ENCODE measurements around the gene GLIPR1L2. TPM values are rescaled to one million over a fixed set of nuclear protein-coding genes. Genes with fewer than 3 reads are reported as not detected.

The GLIPR1L2 gene
- total RNA-seq, 4 donors from 2014 or later, result 0.17 to 4.5 (median 1.0) TPM

GRCh38 chr12:75350413-75350812 is 40.5 kb upstream of the GLIPR1L2 start:
- Histone ChIP-seq H3K27ac (replicated peaks in 1 of 4) (no peak overlapping the region), H3K9me3 (no peaks in the 10 kb centered on the region), H3K27me3 (no peaks in the 10 kb centered on the region), H3K4me1 (no peaks in the 10 kb centered on the region), H3K36me3 (no peaks in the 10 kb centered on the region), H3K4me3 (no peak overlapping the region)
- no peak for TF ChIP-seq CTCF (IDR thresholded peaks at IDR 0.05)
- no peak for TF ChIP-seq POLR2A (IDR thresholded peaks at IDR 0.05; ENCODE audit: low read depth)
- TF ChIP-seq EP300 (IDR thresholded peaks at IDR 0.05), result no peak
- TF ChIP-seq POLR2AphosphoS5 (IDR thresholded peaks at IDR 0.05), result no peak
- no peak for DNase-seq (ENCODE audit: extremely low spot score)
- 83% methylated on average over 1 of the region's 2 CpGs for WGBS
- intact Hi-C loops (cut with DNase I), result no loop called here

GRCh38 chr12:75354011-75354410 is 36.9 kb upstream of the GLIPR1L2 start:
- Histone ChIP-seq H3K27ac (replicated peaks in 1 of 4) (no peak overlapping the region), H3K27me3 (no peaks in the 10 kb centered on the region), H3K4me3 (no peak overlapping the region), H3K9me3 (no peaks in the 10 kb centered on the region), H3K4me1 (no peaks in the 10 kb centered on the region), H3K36me3 (no peaks in the 10 kb centered on the region)
- DNase-seq (ENCODE audit: extremely low spot score), result no peak
- intact Hi-C loops (cut with DNase I), result no loop called here
- no peak for TF ChIP-seq EP300 (IDR thresholded peaks at IDR 0.05)

- no peak for DNase-seq (ENCODE audit: extremely low spot score)
- Histone ChIP-seq H3K9me3 (no peaks in the 10 kb centered on the region), H3K4me1 (no peaks in the 10 kb centered on the region), H3K27ac (replicated peaks in 1 of 4) (no peak overlapping the region), H3K36me3 (no peaks in the 10 kb centered on the region), H3K4me3 (no peak overlapping the region), H3K27me3 (no peaks in the 10 kb centered on the region)
- intact Hi-C loops (cut with DNase I), result no loop called here
- TF ChIP-seq EP300 (IDR thresholded peaks at IDR 0.05) (no peak), CTCF (IDR thresholded peaks at IDR 0.05) (no peak), POLR2A (IDR thresholded peaks at IDR 0.05; ENCODE audit: low read depth) (no peak), POLR2AphosphoS5 (IDR thresholded peaks at IDR 0.05) (no peak)
These were observed 30.0 kb upstream of the GLIPR1L2 start for GRCh38 chr12:75360920-75361319.

- no peaks in the 10 kb centered on the region for H3K27me3 ChIP-seq
- no peaks in the 10 kb centered on the region for H3K4me1 ChIP-seq
- intact Hi-C loops (cut with DNase I), result no loop called here
- no peak overlapping the region for H3K4me3 ChIP-seq
- H3K36me3 ChIP-seq, result no peaks in the 10 kb centered on the region
- H3K27ac ChIP-seq (replicated peaks in 1 of 4), result no peak overlapping the region
- no peak for TF ChIP-seq POLR2A (IDR thresholded peaks at IDR 0.05; ENCODE audit: low read depth)
- TF ChIP-seq CTCF (IDR thresholded peaks at IDR 0.05), result no peak
- no peak for TF ChIP-seq EP300 (IDR thresholded peaks at IDR 0.05)
- TF ChIP-seq POLR2AphosphoS5 (IDR thresholded peaks at IDR 0.05), result no peak
- no peak for DNase-seq (ENCODE audit: extremely low spot score)
- 50% methylated on average over 1 of the region's 1 CpG for WGBS
- no peaks in the 10 kb centered on the region for H3K9me3 ChIP-seq
These were observed 29.5 kb upstream of the GLIPR1L2 start for GRCh38 chr12:75361408-75361807.

- intact Hi-C loops (cut with DNase I), result no loop called here
- Histone ChIP-seq H3K27ac (replicated peaks in 1 of 4) (no peak overlapping the region), H3K27me3 (no peaks in the 10 kb centered on the region), H3K4me3 (no peak overlapping the region), H3K9me3 (no peaks in the 10 kb centered on the region), H3K36me3 (no peaks in the 10 kb centered on the region), H3K4me1 (no peaks in the 10 kb centered on the region)
- DNase-seq (ENCODE audit: extremely low spot score), result no peak
- TF ChIP-seq POLR2AphosphoS5 (IDR thresholded peaks at IDR 0.05) (no peak), CTCF (IDR thresholded peaks at IDR 0.05) (no peak), EP300 (IDR thresholded peaks at IDR 0.05) (no peak), POLR2A (IDR thresholded peaks at IDR 0.05; ENCODE audit: low read depth) (no peak)
These were observed 26.0 kb upstream of the GLIPR1L2 start for GRCh38 chr12:75364919-75365318.
